GM18519 (cell line): ENCODE measurements around the gene RAC3.

Experiments used
- ATAC-seq: cut with Tn5 transposase; IDR thresholded peaks from one replicate; pipeline ENCODE4 v1.9.1; 2021; ENCODE audit warnings: mild to moderate bottlenecking, moderate library complexity; ENCODE audit not compliant: unreplicated experiment, low FRiP score

The RAC3 gene

GRCh38 chr17:82053556-82054263 lies 22.2 kb downstream of the RAC3 start:
- no peak for ATAC-seq

- ATAC-seq, result no peak
Observed at GRCh38 chr17:82054351-82055022, 23.0 kb downstream of the RAC3 start.

DNA sequence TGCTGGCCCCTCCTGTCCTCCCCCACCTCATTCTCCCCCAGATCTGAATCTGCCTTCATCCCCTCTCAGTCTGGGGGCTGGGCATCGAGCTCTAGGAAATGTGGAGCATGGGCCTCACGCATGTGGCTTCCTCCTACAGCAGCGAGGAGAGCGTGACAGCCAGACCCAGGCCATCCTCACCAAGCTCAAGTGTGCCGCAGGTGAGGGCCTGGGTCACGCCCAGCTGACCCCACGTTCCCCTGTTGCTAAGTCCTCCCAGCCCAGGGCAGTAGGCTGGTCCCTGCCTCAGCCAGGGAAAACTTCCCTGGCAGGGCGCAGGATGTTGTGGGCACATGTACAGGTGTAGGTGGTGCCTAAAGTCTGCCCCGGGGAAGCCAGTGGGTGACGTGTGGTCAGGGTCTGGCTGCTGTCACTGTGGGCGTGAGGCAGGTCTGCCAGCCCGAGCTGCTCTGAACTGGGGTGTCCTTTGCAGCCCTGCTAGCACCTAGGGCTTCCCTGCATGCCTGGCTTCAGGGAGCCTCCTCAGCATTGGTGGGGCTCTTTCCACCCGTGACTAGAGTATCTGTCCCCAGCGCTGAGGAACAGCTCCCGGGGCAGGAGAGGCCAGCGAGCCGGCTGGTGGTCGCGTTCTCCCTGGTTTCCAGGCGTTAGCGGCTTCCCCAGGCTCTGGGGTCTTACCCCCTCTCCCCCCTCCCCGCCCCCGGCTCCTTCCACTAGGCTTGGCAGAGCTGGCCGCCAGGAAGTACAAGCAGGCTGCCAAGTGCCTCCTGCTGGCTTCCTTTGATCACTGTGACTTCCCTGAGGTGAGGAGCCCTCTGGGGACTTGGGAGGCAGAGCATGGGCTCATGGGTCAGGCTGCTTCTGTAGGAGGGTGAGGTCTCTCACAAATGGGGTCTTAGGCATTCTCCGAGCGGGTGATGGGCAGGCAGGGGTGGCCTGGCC lies 23.8 kb downstream of the RAC3 start:
- no peak for ATAC-seq

DNA sequence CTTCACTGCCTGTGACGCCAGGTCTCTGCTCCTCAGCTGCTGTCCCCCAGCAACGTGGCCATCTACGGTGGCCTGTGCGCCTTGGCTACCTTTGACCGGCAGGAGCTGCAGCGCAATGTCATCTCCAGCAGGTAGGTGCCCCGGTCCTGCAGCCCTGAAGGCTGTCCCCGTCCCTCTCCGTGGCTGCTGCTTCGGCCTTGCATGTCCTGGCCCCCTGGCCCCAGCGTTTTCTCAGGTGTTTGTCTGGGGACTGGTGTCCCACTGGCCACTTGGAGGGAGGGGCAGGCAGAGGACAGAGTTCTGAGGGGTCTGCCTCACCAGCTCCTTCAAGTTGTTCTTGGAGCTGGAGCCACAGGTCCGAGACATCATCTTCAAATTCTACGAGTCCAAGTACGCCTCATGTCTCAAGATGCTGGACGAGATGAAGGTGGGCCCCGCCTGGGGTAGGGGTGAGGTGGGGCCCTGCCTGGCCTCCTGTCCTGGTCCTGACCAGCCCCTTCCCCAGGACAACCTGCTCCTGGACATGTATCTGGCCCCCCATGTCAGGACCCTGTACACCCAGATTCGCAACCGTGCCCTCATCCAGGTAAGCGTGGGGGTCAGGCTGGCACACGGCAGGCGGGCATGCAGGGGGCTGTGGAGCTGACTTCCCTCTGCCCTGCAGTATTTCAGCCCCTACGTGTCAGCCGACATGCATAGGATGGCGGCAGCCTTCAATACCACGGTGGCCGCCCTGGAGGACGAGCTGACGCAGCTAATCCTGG lies 24.7 kb downstream of the RAC3 start:
- no peak for ATAC-seq

- no peak for ATAC-seq
Observed at GRCh38 chr17:82056729-82057621, 25.5 kb downstream of the RAC3 start.

- no peak for ATAC-seq
Observed at GRCh38 chr17:82058230-82058854, 26.9 kb downstream of the RAC3 start.

GRCh38 chr17:82058855-82059249 lies 27.4 kb downstream of the RAC3 start:
- ATAC-seq, result no peak

DNA sequence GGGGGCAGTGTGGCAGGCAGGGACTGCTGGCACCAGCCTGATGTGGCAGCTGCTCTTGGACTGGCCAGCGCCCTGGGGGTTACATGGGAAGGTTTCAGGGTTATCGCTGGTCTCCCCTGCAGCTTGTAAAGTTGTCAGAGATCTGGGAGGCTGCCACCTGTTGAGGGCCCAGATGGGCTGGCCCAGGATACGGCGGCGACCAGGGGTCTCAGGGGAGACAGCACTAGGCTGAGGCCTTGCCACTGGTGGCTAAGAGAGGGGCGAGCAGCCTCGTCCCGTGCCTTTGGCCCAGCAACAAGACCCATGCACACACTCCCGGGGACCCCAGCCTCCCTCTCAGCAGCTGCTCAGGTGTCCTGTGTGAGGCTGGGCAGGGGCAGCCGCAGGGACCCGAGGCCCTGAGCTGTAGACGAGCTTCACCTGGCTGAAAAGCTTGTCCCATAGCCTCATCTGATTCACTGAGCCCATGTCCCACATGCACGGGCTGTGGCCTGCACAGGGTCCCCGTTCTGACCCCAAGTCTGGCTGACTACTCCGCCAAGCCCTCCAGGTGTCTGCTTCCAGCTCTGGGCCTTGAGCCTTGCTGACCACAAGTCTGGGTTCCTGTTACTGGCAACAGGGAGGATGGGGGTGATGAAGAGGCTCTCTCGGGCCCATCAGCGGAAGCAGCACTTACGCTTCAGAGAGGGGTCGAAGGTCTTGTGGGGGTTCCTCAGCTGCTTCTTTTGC lies 28.0 kb downstream of the RAC3 start:
- ATAC-seq, result no peak

DNA sequence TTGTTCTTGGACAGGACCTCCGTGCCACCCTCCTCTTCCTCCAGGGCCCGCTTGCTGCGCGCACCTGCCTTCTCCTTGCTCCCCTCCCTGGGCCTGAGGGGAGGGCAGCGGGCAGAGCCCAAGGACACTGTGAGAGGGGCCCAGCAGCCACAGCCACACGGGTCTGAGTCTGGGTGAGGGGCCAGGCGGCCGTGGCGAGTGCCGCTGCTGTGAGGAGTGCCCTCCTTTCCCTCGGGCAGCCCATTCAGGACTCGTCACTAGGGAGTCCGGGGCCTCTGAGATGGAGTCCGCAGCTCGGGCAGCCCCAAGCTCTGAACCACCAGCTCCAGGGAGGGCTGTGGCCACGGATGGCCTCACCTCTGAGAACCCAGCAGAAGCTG lies 28.5 kb downstream of the RAC3 start:
- ATAC-seq, result no peak

GRCh38 chr17:82060614-82061013 lies 29.1 kb downstream of the RAC3 start:
- ATAC-seq, result no peak

- no peak for ATAC-seq
Observed at GRCh38 chr17:82061047-82061925, 29.8 kb downstream of the RAC3 start.

- no peak for ATAC-seq
Observed at GRCh38 chr17:82062076-82062983, 30.9 kb downstream of the RAC3 start.

GRCh38 chr17:82062984-82063368 lies 31.5 kb downstream of the RAC3 start:
- ATAC-seq, result no peak

DNA sequence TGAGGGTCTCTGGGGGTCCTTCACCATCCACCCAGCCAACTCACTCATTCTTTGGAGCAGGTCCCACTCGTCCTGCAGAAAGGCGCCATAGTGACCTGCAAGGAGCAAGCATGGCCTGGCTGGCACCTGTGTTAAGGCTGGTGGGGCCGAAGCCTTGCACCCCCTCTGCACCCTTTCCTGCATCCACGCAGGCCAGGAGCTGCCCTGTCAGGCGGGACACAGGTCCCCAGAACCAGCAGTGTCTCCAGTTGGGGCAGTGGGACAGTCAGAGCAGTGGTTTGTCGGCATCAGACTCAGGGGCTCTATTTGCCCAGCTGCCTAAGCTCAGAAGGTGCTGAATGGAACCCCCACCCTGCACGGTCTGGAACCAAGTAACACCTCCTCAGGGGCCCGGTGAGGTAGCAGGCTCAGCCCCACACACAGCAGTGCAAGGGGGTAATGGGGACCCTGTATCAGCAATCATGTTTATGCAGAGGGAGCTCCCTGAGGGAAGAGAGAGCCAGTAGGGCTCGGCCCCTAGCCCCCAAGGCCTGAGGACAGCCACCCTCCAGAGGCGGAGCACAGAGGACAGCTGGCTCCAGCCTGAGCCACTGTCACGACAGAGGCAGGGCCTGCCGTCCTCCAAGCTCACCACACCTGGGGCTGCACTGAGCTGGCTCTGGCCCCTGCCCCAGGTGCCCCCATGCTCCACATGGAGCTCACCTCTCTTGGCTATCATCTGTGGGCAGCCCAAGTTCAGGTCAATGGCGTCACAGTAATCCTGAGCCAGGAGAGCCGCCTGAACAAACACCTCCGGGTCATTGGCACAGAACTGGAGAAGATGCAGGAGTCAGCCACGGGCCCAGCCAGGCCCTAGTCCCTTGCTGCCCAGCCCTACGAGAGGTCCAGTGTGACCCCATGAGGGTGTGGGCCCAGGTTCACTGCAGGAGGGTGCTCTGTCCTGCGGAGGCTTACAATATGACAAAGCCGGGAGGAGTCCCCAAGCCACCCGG lies 32.2 kb downstream of the RAC3 start:
- ATAC-seq, result no peak

GRCh38 chr17:82064433-82065192 lies 33.1 kb downstream of the RAC3 start:
- no peak for ATAC-seq
